ENCODE data around the gene VPS51. TPM values are rescaled to one million over a fixed set of nuclear protein-coding genes. Genes with fewer than 3 reads are reported as not detected.

Gene VPS51
- total RNA-seq, 4 donors from 2014 or later, result 96.1 to 447 (median 140) TPM

- H3K27me3 ChIP-seq, result no peaks in the 10 kb centered on the region
- TF ChIP-seq CTCF (IDR thresholded peaks at IDR 0.05) (no peak), POLR2A (IDR thresholded peaks at IDR 0.05) (no peak)
- H3K27ac ChIP-seq, result no peak overlapping the region
- no peak for DNase-seq
- H3K4me3 ChIP-seq, result no peak overlapping the region
- no peaks in the 10 kb centered on the region for H3K4me1 ChIP-seq
- intact Hi-C loops (cut with DNase I; ENCODE audit: low total_unique reads), result no loop called here
- no peaks in the 10 kb centered on the region for H3K9me3 ChIP-seq
- no peaks in the 10 kb centered on the region for H3K36me3 ChIP-seq
These were observed 23.9 kb upstream of the VPS51 start for GRCh38 chr11:65071907-65072630.

GRCh38 chr11:65072631-65072966 lies 23.4 kb upstream of the VPS51 start:
- TF ChIP-seq CTCF (IDR thresholded peaks at IDR 0.05) (no peak), POLR2A (IDR thresholded peaks at IDR 0.05) (no peak)
- no peak for DNase-seq
- H3K27me3 ChIP-seq, result no peaks in the 10 kb centered on the region
- no peaks in the 10 kb centered on the region for H3K9me3 ChIP-seq
- no peak overlapping the region for H3K27ac ChIP-seq
- no peaks in the 10 kb centered on the region for H3K36me3 ChIP-seq
- H3K4me1 ChIP-seq, result no peaks in the 10 kb centered on the region
- no peak overlapping the region for H3K4me3 ChIP-seq
- intact Hi-C loops (cut with DNase I; ENCODE audit: low total_unique reads), result no loop called here

- TF ChIP-seq CTCF (IDR thresholded peaks at IDR 0.05), result no peak
- no peak for TF ChIP-seq POLR2A (IDR thresholded peaks at IDR 0.05)
- intact Hi-C loops (cut with DNase I; ENCODE audit: low total_unique reads), result no loop called here
- no peak for DNase-seq
- Histone ChIP-seq H3K4me1 (no peaks in the 10 kb centered on the region), H3K36me3 (no peaks in the 10 kb centered on the region), H3K9me3 (no peaks in the 10 kb centered on the region), H3K27ac (no peak overlapping the region), H3K27me3 (no peaks in the 10 kb centered on the region), H3K4me3 (no peak overlapping the region)
These were observed 18.6 kb upstream of the VPS51 start for GRCh38 chr11:65077451-65077850.

- intact Hi-C loops (cut with DNase I; ENCODE audit: low total_unique reads), result no loop called here
- H3K36me3 ChIP-seq, result no peaks in the 10 kb centered on the region
- no peak overlapping the region for H3K4me3 ChIP-seq
- no peak for DNase-seq
- no peaks in the 10 kb centered on the region for H3K4me1 ChIP-seq
- H3K27me3 ChIP-seq, result no peaks in the 10 kb centered on the region
- no peaks in the 10 kb centered on the region for H3K9me3 ChIP-seq
- TF ChIP-seq CTCF (IDR thresholded peaks at IDR 0.05), result peak in 3 of 4 experiments; percentile 15 to 38 (median 33)
- TF ChIP-seq POLR2A (IDR thresholded peaks at IDR 0.05), result no peak
- H3K27ac ChIP-seq, result no peak overlapping the region
These were observed 17.9 kb upstream of the VPS51 start for GRCh38 chr11:65078151-65078550.

- Histone ChIP-seq H3K27me3 (no peaks in the 10 kb centered on the region), H3K4me3 (no peak overlapping the region), H3K36me3 (no peaks in the 10 kb centered on the region), H3K27ac (no peak overlapping the region), H3K9me3 (no peaks in the 10 kb centered on the region), H3K4me1 (no peaks in the 10 kb centered on the region)
- TF ChIP-seq CTCF (IDR thresholded peaks at IDR 0.05) (no peak), POLR2A (IDR thresholded peaks at IDR 0.05) (no peak)
- intact Hi-C loops (cut with DNase I; ENCODE audit: low total_unique reads), result no loop called here
- DNase-seq, result no peak
These were observed 17.1 kb upstream of the VPS51 start for GRCh38 chr11:65078786-65079342.
